K562 (cell line): ENCODE data around the gene ZNF667. TPM values are rescaled to one million over a fixed set of nuclear protein-coding genes. Genes with fewer than 3 reads are reported as not detected.

Experiments used
- DPF2 ChIP-seq: fragments of 450-650 bp; IDR thresholded peaks from 2 replicates; pipeline ENCODE4 v1.6.1; 2016
- HNRNPH1 ChIP-seq: fragments of 200-400 bp; formaldehyde crosslinking; optimal IDR thresholded peaks from 2 replicates; pipeline ENCODE3; 2017; ENCODE audit warnings: low read depth, mild to moderate bottlenecking, low read length, moderate library complexity
- HNRNPK ChIP-seq: fragments of 200-400 bp; formaldehyde crosslinking; IDR thresholded peaks from one replicate; pipeline ENCODE4 v1.6.1; 2018; ENCODE audit warnings: mild to moderate bottlenecking, low read depth, low read length; ENCODE audit not compliant: poor library complexity, severe bottlenecking
- KLF13 ChIP-seq: fragments of 450-650 bp; IDR thresholded peaks from 2 replicates; pipeline ENCODE4 v1.6.1; 2016; ENCODE audit warnings: missing genetic modification characterization, low read depth, mild to moderate bottlenecking, missing compliant biosample characterization, moderate library complexity, borderline replicate concordance
- MECOM ChIP-seq: fragments of 250-450 bp; sonication (Bioruptor Pico); IDR thresholded peaks from 2 replicates; pipeline ENCODE4 v1.8.0; 2022; ENCODE audit warnings: inconsistent platforms
- MTF1 ChIP-seq: fragments of 250-450 bp; sonication (Bioruptor Pico); IDR thresholded peaks from 2 replicates; pipeline ENCODE4 v1.9.0; 2021; ENCODE audit warnings: moderate library complexity, mild to moderate bottlenecking, inconsistent platforms, borderline replicate concordance
- MXI1 ChIP-seq: IDR thresholded peaks from 2 replicates; pipeline ENCODE4 v1.6.1; 2011; ENCODE audit warnings: low read depth, mild to moderate bottlenecking, improper control_type of control experiment, low read length
- NFATC3 ChIP-seq: fragments of 450-650 bp; IDR thresholded peaks from 2 replicates; pipeline ENCODE4 v1.6.1; 2017; ENCODE audit warnings: mild to moderate bottlenecking
- PHF20 ChIP-seq: fragments of 450-650 bp; IDR thresholded peaks from 2 replicates; pipeline ENCODE4 v1.6.1; 2018; ENCODE audit not compliant: partially characterized antibody
- RBBP5 ChIP-seq: fragments of 200-600 bp; sonication (generic); IDR thresholded peaks from 2 replicates; pipeline ENCODE4 v1.6.1; 2012; ENCODE audit warnings: borderline replicate concordance, mild to moderate bottlenecking, low read length, control low read depth, inconsistent platforms; ENCODE audit not compliant: insufficient read depth, poor library complexity, severe bottlenecking
- RBM25 ChIP-seq: fragments of 200-400 bp; formaldehyde crosslinking; IDR thresholded peaks from 2 replicates; pipeline ENCODE4 v1.6.1; 2018; ENCODE audit warnings: low read length, low read depth, moderate library complexity; ENCODE audit not compliant: severe bottlenecking
- RCOR1 ChIP-seq, 2 experiments: IDR thresholded peaks; 2 replicates each; pipeline ENCODE4 v1.6.1; 2012; ENCODE audit warnings: low read depth in 2 of 2, low read length in 2 of 2, borderline replicate concordance in 1 of 2, improper control_type of control experiment in 1 of 2
- SP1 ChIP-seq: sonication (generic); formaldehyde crosslinking; IDR thresholded peaks from 2 replicates; pipeline ENCODE4 v1.8.1; 2022; ENCODE audit warnings: mild to moderate bottlenecking, missing genetic modification reagents
- SRSF1 ChIP-seq: fragments of 200-400 bp; formaldehyde crosslinking; IDR thresholded peaks from 2 replicates; pipeline ENCODE4 v1.6.1; 2017; ENCODE audit warnings: mild to moderate bottlenecking, low read depth, low read length, moderate library complexity
- TCF3 ChIP-seq: sonication (generic); formaldehyde crosslinking; IDR thresholded peaks from 2 replicates; pipeline ENCODE4 v1.4.0; 2020; ENCODE audit warnings: mild to moderate bottlenecking, missing genetic modification reagents
- ZBTB17 ChIP-seq: fragments of 450-650 bp; formaldehyde crosslinking; IDR thresholded peaks from 2 replicates; pipeline ENCODE4 v1.4.0; 2020; ENCODE audit warnings: mild to moderate bottlenecking
- ZNF175 ChIP-seq: fragments of 200-800 bp; sonication (Bioruptor generic); IDR thresholded peaks from 2 replicates; pipeline ENCODE4 v1.6.1; 2016; ENCODE audit warnings: low read depth, mild to moderate bottlenecking, missing genetic modification characterization, missing compliant biosample characterization
- polyA plus RNA-seq, 8 experiments: library from polyadenylated mRNA; depleted of rRNA in 4 of 8; stranded (reverse) in 5 of 8; unstranded in 3 of 8; fragments of >200 nt; fragmentation: Nextera tagmentation in 2 of 8; fragmentation: Illumina TruSeq in 1 of 8; extraction: Ambion mirVana in 2 of 8; extraction: Trizol in 1 of 8; gene quantifications; 2 replicates each; pipeline versions ENCODE4 v1.2.1 to v1.2.3, GENCODE V29; 2011 to 2014; ENCODE audit warnings: inconsistent platforms in 1 of 8, missing spikeins in 1 of 8
- total RNA-seq, 7 experiments: library from RNA; depleted of rRNA in 6 of 7; stranded (reverse); fragments of >200 nt in 6 of 7; fragmentation: Illumina TruSeq in 2 of 7; extraction: Trizol in 2 of 7; gene quantifications; 2 replicates each; pipeline versions ENCODE4 v1.2.1 to v1.2.3, GENCODE V29; 2011 to 2021; ENCODE audit warnings: low replicate concordance in 1 of 7
- TF ChIP-seq, protein P1 (sequence below): sonication (generic); formaldehyde crosslinking; IDR thresholded peaks from 2 replicates; pipeline ENCODE4 v1.8.0; 2022; ENCODE audit warnings: mild to moderate bottlenecking, missing genetic modification reagents
- TF ChIP-seq, protein P2 (sequence below): sonication (generic); formaldehyde crosslinking; IDR thresholded peaks from 2 replicates; pipeline ENCODE4 v1.8.0; 2022; ENCODE audit warnings: mild to moderate bottlenecking, missing genetic modification reagents, borderline replicate concordance
- TF ChIP-seq, protein P3 (sequence below): fragments of 250-450 bp; sonication (Bioruptor Pico); IDR thresholded peaks from 2 replicates; pipeline ENCODE4 v1.8.0; 2022; ENCODE audit warnings: moderate library complexity, mild to moderate bottlenecking, inconsistent platforms

The ZNF667 gene
- total and polyA plus RNA-seq, 9 of the 15 experiments (the other 6 are each of a cell fraction or from before 2014, with no cell fraction given), result not detected

DNA sequence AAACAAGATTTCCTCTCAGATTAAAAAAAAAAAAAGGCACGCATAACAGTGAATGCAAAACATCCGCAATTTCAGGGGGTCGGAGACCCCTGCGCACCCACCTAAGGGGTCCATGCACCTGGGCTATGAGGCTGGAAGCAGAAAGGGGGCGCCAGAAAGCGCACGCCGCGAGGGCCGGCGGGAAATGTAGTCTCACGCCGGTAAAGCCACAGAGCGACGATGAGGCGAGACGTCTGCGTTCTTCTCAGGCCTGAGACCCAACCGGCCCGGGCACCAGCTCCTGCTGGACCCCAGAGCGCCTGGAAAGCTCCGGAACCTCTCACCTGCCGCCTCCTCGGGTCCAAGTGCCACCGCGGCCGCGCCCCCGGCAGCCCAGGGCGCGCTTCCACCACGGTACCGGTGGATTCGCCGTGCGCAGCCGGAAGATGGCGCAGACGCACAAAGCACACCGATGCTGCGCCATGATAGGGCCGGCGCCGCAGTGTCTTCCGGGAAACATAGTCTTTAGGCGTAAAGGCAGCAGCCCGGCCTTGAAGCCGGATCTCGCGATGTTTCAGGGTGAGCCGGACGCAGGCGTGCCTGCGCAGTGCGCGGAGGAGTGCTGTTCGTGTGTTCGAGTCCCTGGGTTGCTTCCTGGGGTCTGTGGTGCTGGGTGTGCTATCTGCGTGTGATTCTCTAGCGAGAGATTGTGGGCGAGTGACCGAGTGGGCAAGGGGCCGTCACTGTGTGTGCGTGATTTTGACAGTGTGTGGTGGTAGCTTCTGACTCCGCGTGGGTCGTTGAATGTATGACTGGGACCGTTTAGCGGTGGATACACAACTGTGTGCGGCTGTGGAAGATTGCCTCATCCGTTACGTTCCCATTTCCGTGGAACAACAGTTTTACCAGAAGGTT, 83.8 kb downstream of the ZNF667 start, which contains the start of gene ZNF582 (continued):
- TF ChIP-seq RBM25 (peak; percentile 77), NFATC3 (no peak), MECOM (CRISPR knock-in tag) (no peak), DPF2 (no peak), PHF20 (peak; percentile 71), KLF13 (peak; percentile 65), HNRNPK (no peak), SP1 (CRISPR knock-in tag) (peak; percentile 50; the same call in 1 of the 2 replicates), SRSF1 (peak; percentile 87), MTF1 (CRISPR knock-in tag) (0 out of 2 replicates have a peak, but pooled peaks have one; percentile 18), ZNF175 (CRISPR knock-in tag) (0 out of 2 replicates have a peak, but pooled peaks have one; percentile 72), ZBTB17 (CRISPR knock-in tag) (peak; percentile 75), RBBP5 (peak; percentile 72), HNRNPH1 (no peak), RCOR1 (IDR thresholded peaks at IDR 0.05; ENCODE audit: borderline replicate concordance in 1 of 2, low read depth in 2 of 2, low read length in 2 of 2) (0 out of 4 replicates have a peak, but pooled peaks of 1 of the 2 experiments have one; percentile 11), TCF3 (CRISPR knock-in tag) (no peak), MXI1 (0 out of 2 replicates have a peak, but pooled peaks have one; percentile 22)
- TF ChIP-seq, protein P1, sequence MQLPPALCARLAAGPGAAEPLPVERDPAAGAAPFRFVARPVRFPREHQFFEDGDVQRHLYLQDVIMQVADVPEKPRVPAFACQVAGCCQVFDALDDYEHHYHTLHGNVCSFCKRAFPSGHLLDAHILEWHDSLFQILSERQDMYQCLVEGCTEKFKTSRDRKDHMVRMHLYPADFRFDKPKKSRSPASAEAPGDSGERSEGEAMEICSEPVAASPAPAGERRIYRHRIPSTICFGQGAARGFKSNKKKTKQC (CRISPR knock-in tag), result no peak
- TF ChIP-seq, protein P2, sequence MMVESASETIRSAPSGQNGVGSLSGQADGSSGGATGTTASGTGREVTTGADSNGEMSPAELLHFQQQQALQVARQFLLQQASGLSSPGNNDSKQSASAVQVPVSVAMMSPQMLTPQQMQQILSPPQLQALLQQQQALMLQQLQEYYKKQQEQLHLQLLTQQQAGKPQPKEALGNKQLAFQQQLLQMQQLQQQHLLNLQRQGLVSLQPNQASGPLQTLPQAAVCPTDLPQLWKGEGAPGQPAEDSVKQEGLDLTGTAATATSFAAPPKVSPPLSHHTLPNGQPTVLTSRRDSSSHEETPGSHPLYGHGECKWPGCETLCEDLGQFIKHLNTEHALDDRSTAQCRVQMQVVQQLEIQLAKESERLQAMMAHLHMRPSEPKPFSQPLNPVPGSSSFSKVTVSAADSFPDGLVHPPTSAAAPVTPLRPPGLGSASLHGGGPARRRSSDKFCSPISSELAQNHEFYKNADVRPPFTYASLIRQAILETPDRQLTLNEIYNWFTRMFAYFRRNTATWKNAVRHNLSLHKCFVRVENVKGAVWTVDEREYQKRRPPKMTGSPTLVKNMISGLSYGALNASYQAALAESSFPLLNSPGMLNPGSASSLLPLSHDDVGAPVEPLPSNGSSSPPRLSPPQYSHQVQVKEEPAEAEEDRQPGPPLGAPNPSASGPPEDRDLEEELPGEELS (CRISPR knock-in tag), result peak; percentile 43; the same call in 1 of the 2 replicates
- TF ChIP-seq, protein P3, sequence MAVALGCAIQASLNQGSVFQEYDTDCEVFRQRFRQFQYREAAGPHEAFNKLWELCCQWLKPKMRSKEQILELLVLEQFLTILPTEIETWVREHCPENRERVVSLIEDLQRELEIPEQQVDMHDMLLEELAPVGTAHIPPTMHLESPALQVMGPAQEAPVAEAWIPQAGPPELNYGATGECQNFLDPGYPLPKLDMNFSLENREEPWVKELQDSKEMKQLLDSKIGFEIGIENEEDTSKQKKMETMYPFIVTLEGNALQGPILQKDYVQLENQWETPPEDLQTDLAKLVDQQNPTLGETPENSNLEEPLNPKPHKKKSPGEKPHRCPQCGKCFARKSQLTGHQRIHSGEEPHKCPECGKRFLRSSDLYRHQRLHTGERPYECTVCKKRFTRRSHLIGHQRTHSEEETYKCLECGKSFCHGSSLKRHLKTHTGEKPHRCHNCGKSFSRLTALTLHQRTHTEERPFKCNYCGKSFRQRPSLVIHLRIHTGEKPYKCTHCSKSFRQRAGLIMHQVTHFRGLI (CRISPR knock-in tag), result no peak
